Activated CD4-positive, alpha-beta T cell treated with anti-CD3 and anti-CD28 coated beads, Interleukin-2, amount 10 ng/mL, durations not matched to agents 7 days and 5 days (primary cell): ENCODE measurements around the gene PRKD2. TPM values are rescaled to one million over a fixed set of nuclear protein-coding genes. Genes with fewer than 3 reads are reported as not detected.
"Not testable (repeated sequence)": the region's sequence is repeated elsewhere in the genome, so short reads cannot be mapped to it uniquely, and the experiment has no call there.

Source experiments
- CTCF ChIA-PET: fragments of 350-600 bp; sonication (Branson Sonifier 250); formaldehyde crosslinking; loops from one replicate; lab custom pipeline; 2021; ENCODE audit warnings: antibody characterized with exemption; lab: Charles Lee
- POLR2A ChIA-PET: fragments of 350-600 bp; sonication (Branson Sonifier 250); formaldehyde crosslinking; loops from one replicate; lab custom pipeline; 2021; ENCODE audit warnings: antibody characterized with exemption; lab: Charles Lee
- DNase-seq: peaks from one replicate; pipeline ENCODE4 v3.0.0-alpha.2; 2020
- H3K27ac Mint-ChIP-seq: one replicate; pipeline ENCODE4 v1.8.0; 2021; ENCODE audit warnings: mild to moderate bottlenecking, moderate library complexity, mixed read lengths
- H3K27me3 Mint-ChIP-seq: one replicate; pipeline ENCODE4 v1.8.0; 2021; ENCODE audit warnings: mixed read lengths
- H3K36me3 Mint-ChIP-seq: one replicate; pipeline ENCODE4 v1.8.0; 2021; ENCODE audit warnings: low read depth, mixed read lengths
- H3K4me1 Mint-ChIP-seq: one replicate; pipeline ENCODE4 v1.8.0; 2021; ENCODE audit warnings: mixed read lengths
- H3K4me3 Mint-ChIP-seq: one replicate; pipeline ENCODE4 v1.8.0; 2021; ENCODE audit warnings: mild to moderate bottlenecking, moderate library complexity, mixed read lengths
- H3K9me3 Mint-ChIP-seq: one replicate; pipeline ENCODE4 v1.8.0; 2021; ENCODE audit warnings: mixed read lengths
- total RNA-seq, 2 experiments: library from RNA; stranded (reverse); gene quantifications; one replicate each; pipeline ENCODE4 v1.2.3, GENCODE V29; 2021

The PRKD2 gene
- total RNA-seq: 100 to 1,000 TPM; 175 to 178 TPM

- Mint-ChIP-seq H3K27me3 (no peaks in the 10 kb centered on the region), H3K4me3 (peak within 1 kb of the TSS; percentile 94), H3K4me1 (peaks cover 44% of the 10 kb centered on the region), H3K9me3 (no peaks in the 10 kb centered on the region), H3K36me3 (peaks cover 57% of the 10 kb centered on the region), H3K27ac (peak within 1 kb of the TSS; percentile 96)
- ChIA-PET CTCF (interaction anchor here (0.6 to 4.2 kb wide), 3 partner anchors 12 to 102 kb away, joined by 3 to 20 read pairs (median 3); no protein-coding TSS in a partner anchor), POLR2A (no interaction called here)
- peak; percentile 91 for DNase-seq
Observed at GRCh38 chr19:46717034-46717715, at the start of gene PRKD2. TSS of gene PRKD2 (minus strand) at chr19:46717114. CDS start at chr19:46716370, 744 bp downstream.

- ChIA-PET POLR2A (interaction anchor here (0.6 to 0.7 kb wide), 2 partner anchors 8 to 85 kb away, joined by 8 to 12 read pairs; no protein-coding TSS in a partner anchor), CTCF (interaction anchor here (1.2 to 2.0 kb wide), 4 partner anchors 12 to 76 kb away, joined by 3 to 10 read pairs (median 5); no protein-coding TSS in a partner anchor)
- no peak for DNase-seq
- Mint-ChIP-seq H3K27ac (no peak overlapping the region), H3K9me3 (no peaks in the 10 kb centered on the region), H3K4me1 (peaks cover 2% of the 10 kb centered on the region), H3K27me3 (no peaks in the 10 kb centered on the region), H3K4me3 (no peak overlapping the region), H3K36me3 (no peaks in the 10 kb centered on the region)
Observed at GRCh38 chr19:46764817-46765291, 47.9 kb upstream of the PRKD2 start.

- Mint-ChIP-seq H3K27ac (no peak overlapping the region), H3K4me3 (no peak overlapping the region), H3K9me3 (no peaks in the 10 kb centered on the region), H3K36me3 (no peaks in the 10 kb centered on the region), H3K4me1 (peaks cover 5% of the 10 kb centered on the region), H3K27me3 (no peaks in the 10 kb centered on the region)
- ChIA-PET POLR2A (no interaction called here), CTCF (interaction anchor here (0.8 kb wide), 1 partner anchor 78 kb away, joined by 3 read pairs; no protein-coding TSS in a partner anchor)
- no peak for DNase-seq
Observed at GRCh38 chr19:46762245-46762890, 45.5 kb upstream of the PRKD2 start.

- H3K4me3 Mint-ChIP-seq: no peak overlapping the region
Observed at GRCh38 chr19:46761418-46761831, 44.5 kb upstream of the PRKD2 start.

GRCh38 chr19:46760897-46761296, 44.0 kb upstream of the PRKD2 start:
- H3K36me3 Mint-ChIP-seq, DNase-seq, H3K27ac Mint-ChIP-seq, H3K27me3 Mint-ChIP-seq, H3K4me1 Mint-ChIP-seq, H3K4me3 Mint-ChIP-seq, POLR2A ChIA-PET, H3K9me3 Mint-ChIP-seq: not testable (repeated sequence)
- CTCF ChIA-PET: interaction anchor here (0.9 to 1.1 kb wide), 2 partner anchors 9 to 79 kb away, joined by 3 read pairs; no protein-coding TSS in a partner anchor

More at GRCh38 chr19:46761418-46761831, 44.5 kb upstream of the PRKD2 start:
- Mint-ChIP-seq H3K9me3 (no peaks in the 10 kb centered on the region), H3K27ac (no peak overlapping the region), H3K4me1 (peaks cover 5% of the 10 kb centered on the region), H3K27me3 (no peaks in the 10 kb centered on the region), H3K36me3 (peaks cover 3% of the 10 kb centered on the region)
- no peak for DNase-seq
- ChIA-PET CTCF (interaction anchor here (0.8 to 1.1 kb wide), 2 partner anchors 8 to 79 kb away, joined by 3 read pairs; no protein-coding TSS in a partner anchor), POLR2A (no interaction called here)

GRCh38 chr19:46760363-46760762, 43.4 kb upstream of the PRKD2 start:
- CTCF ChIA-PET: interaction anchor here (0.9 kb wide), 1 partner anchor 80 kb away, joined by 3 read pairs; no protein-coding TSS in a partner anchor

GRCh38 chr19:46759817-46760333, 43.0 kb upstream of the PRKD2 start:
- Mint-ChIP-seq H3K9me3 (no peaks in the 10 kb centered on the region), H3K27ac (no peak overlapping the region), H3K4me1 (peaks cover 7% of the 10 kb centered on the region), H3K27me3 (no peaks in the 10 kb centered on the region), H3K4me3 (no peak overlapping the region), H3K36me3 (peaks cover 3% of the 10 kb centered on the region)
- POLR2A ChIA-PET: no interaction called here
- no peak for DNase-seq
- CTCF ChIA-PET: no interaction called here

More at GRCh38 chr19:46760363-46760762, 43.4 kb upstream of the PRKD2 start:
- DNase-seq: no peak
- POLR2A ChIA-PET: no interaction called here
- Mint-ChIP-seq H3K27ac (no peak overlapping the region), H3K4me3 (no peak overlapping the region), H3K9me3 (no peaks in the 10 kb centered on the region), H3K27me3 (no peaks in the 10 kb centered on the region), H3K4me1 (peaks cover 5% of the 10 kb centered on the region), H3K36me3 (peaks cover 3% of the 10 kb centered on the region)

- ChIA-PET POLR2A (no interaction called here), CTCF (interaction anchor here (4.0 kb wide), 1 partner anchor 81 kb away, joined by 35 read pairs; no protein-coding TSS in a partner anchor)
- Mint-ChIP-seq H3K9me3 (no peaks in the 10 kb centered on the region), H3K27me3 (no peaks in the 10 kb centered on the region), H3K4me3 (no peak overlapping the region), H3K27ac (no peak overlapping the region), H3K36me3 (peaks cover 3% of the 10 kb centered on the region), H3K4me1 (peaks cover 7% of the 10 kb centered on the region)
- no peak for DNase-seq
Observed at GRCh38 chr19:46759206-46759605, 42.3 kb upstream of the PRKD2 start.

- DNase-seq: no peak
- Mint-ChIP-seq H3K9me3 (no peaks in the 10 kb centered on the region), H3K27ac (no peak overlapping the region), H3K4me1 (peaks cover 16% of the 10 kb centered on the region), H3K27me3 (no peaks in the 10 kb centered on the region), H3K36me3 (peaks cover 3% of the 10 kb centered on the region), H3K4me3 (no peak overlapping the region)
- ChIA-PET CTCF (interaction anchor here (0.6 to 4.0 kb wide), 4 partner anchors 14 to 449 kb away, joined by 3 to 35 read pairs (median 6); no protein-coding TSS in a partner anchor), POLR2A (no interaction called here)
Observed at GRCh38 chr19:46756544-46756888, 39.6 kb upstream of the PRKD2 start.

- ChIA-PET CTCF (interaction anchor here (0.6 to 4.0 kb wide), 4 partner anchors 51 to 448 kb away, joined by 3 to 35 read pairs (median 7); no protein-coding TSS in a partner anchor), POLR2A (no interaction called here)
- Mint-ChIP-seq H3K36me3 (peaks cover 3% of the 10 kb centered on the region), H3K27me3 (no peaks in the 10 kb centered on the region), H3K9me3 (no peaks in the 10 kb centered on the region), H3K4me3 (no peak overlapping the region), H3K4me1 (peaks cover 16% of the 10 kb centered on the region), H3K27ac (no peak overlapping the region)
- no peak for DNase-seq
Observed at GRCh38 chr19:46755853-46756543, 39.1 kb upstream of the PRKD2 start.

GRCh38 chr19:46755077-46755852, 38.4 kb upstream of the PRKD2 start:
- no peaks in the 10 kb centered on the region for H3K27me3 Mint-ChIP-seq
- peaks cover 3% of the 10 kb centered on the region for H3K36me3 Mint-ChIP-seq
- POLR2A ChIA-PET: no interaction called here
- no peak overlapping the region for H3K4me3 Mint-ChIP-seq
- H3K9me3 Mint-ChIP-seq: no peaks in the 10 kb centered on the region
- no peak overlapping the region for H3K27ac Mint-ChIP-seq
- H3K4me1 Mint-ChIP-seq: peaks cover 16% of the 10 kb centered on the region
- CTCF ChIA-PET: interaction anchor here (0.6 to 4.0 kb wide), 8 partner anchors 11 to 94 kb away, joined by 3 to 35 read pairs (median 8); partner anchors contain the start of gene DACT3
- DNase-seq: no peak
